ENCODE measurements around the gene ZNF549.

ZNF549 gene

DNA sequence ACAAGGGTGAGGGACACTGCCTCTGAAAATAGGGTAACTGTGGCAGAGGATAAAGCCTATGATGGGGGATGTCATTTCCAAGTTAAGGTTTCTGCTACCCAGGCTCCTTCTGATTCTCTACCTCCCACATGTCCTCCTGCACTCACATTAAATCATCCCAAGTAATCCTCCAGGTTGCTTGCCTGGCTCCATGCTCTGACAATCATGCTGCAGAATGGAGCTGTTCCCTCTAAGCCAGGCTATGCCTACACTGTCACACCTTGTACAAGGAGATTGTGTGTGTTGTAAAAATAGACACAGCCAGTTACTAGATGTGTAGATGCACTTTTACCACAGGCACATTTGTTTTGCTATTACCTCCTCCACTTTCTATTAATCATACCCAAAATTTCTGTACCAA, 43.6 kb downstream of the ZNF549 start:
- DNase-seq, result no peak

- DNase-seq, result no peak
Observed at GRCh38 chr19:57572415-57572947, 45.3 kb downstream of the ZNF549 start.

DNA sequence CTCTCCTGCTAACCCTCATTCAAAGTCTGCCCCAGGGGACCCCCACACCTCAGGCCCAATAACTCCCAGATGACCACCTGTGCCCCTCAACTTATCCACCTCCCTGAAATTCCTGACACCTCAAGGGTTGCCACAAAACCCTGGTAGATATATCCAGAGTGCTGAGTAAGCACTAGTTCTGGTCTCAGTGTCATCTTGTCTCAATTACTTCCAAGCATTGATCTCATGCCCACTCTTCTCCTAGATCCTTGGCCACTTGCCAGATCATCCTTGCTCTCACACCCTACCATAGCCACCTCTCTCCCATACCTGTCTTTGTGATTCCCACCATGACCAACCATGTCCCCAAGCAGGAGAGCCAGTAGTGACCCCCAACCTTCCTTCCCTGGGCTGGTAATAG, 49.5 kb downstream of the ZNF549 start:
- DNase-seq, result no peak

DNA sequence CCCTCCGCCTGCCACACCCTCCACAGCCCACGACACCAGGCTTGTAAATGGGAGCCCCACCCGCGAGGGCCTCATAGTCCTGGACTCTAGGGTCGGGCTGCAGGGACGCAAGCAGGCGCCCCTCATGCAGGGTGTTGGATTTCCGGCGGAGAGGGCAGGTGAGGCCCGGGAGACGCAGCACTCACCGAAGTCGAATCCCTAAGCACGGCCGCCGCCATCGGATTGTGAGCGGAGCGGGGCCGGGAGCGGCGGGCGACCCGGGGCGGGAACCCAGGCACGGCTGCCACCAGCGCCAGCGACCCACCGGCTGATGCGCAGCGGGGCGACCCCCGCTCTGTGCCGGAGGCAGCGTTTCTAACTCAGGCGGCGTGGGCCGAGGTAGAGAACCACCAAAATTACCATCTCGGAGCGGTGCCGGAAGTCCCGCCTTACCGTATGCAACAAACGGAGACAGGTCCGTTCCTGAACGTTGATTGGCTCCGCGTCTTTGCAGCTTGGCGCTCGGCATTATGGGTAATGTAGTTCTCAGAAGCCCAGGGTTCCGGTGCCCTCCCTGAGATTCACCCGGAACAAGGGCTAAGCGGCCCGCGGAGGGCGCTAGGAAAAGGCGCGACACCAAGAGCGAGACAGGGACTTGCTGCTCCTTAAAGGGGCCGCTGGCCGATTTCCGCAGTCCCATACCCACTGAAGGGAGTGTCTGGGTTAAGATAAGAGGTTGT, 51.5 kb downstream of the ZNF549 start, which contains the start of gene ZNF416:
Gene ZNF416 (minus strand): TSS at position 425 of the 719 bp plus-strand sequence. CDS start 207 bp downstream, at position 218.
- DNase-seq, result peak; percentile 93 to 98 (median 97)

- no peak for DNase-seq
Observed at GRCh38 chr19:57583104-57583520, 56.0 kb downstream of the ZNF549 start.

DNA sequence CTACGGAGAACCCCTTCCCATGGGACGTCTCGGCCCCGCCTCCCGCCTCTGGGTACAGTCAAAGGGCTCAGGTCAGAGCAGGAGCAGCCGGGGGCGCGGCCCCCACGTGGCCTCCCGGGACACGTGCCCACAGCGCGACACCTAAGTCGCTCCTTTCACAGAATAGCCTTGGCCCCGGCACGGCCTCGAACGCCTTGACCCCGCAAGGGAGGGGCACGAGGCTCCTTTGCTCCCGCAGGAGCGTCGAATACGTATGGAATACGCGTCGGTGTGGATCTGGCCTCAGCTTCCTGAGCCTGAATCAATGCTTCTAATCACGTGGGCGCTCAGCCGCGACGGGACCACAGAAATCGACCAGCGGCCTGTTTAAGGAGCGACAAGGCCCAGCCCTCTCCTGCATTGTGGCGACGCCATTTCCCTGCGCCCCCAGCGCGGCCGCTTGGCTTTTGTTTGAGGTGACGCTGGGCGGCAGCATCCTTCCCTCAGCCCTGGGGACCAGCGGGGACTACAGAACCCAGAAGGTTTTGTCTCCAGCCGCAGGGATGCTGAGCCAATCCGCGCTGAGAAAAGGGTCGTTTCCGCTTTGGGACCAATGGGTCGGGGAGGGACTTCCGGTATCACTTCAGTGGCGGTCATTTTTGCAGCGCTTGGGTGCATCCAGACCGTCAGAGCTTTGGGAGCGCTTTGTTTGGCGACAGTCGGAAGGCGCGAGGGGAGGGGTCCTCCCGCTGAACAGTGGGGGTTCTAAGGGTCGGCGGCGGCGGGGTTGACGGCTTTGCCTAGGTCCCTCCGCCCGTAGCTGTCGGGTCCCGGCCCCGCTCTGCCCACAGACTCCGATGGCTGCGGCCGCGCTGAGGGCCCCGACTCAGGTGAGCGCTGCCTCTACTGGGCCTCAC, 56.6 kb downstream of the ZNF549 start, which contains the start of gene ZIK1:
Gene ZIK1 (plus strand): TSS at position 625 of the 896 bp plus-strand sequence. CDS start 212 bp downstream, at position 837.
- DNase-seq, result peak; percentile 19 to 88 (median 42)

- no peak for DNase-seq
Observed at GRCh38 chr19:57587529-57587928, 60.4 kb downstream of the ZNF549 start.

- no peak for DNase-seq
Observed at GRCh38 chr19:57599377-57599760, 72.2 kb downstream of the ZNF549 start.

DNA sequence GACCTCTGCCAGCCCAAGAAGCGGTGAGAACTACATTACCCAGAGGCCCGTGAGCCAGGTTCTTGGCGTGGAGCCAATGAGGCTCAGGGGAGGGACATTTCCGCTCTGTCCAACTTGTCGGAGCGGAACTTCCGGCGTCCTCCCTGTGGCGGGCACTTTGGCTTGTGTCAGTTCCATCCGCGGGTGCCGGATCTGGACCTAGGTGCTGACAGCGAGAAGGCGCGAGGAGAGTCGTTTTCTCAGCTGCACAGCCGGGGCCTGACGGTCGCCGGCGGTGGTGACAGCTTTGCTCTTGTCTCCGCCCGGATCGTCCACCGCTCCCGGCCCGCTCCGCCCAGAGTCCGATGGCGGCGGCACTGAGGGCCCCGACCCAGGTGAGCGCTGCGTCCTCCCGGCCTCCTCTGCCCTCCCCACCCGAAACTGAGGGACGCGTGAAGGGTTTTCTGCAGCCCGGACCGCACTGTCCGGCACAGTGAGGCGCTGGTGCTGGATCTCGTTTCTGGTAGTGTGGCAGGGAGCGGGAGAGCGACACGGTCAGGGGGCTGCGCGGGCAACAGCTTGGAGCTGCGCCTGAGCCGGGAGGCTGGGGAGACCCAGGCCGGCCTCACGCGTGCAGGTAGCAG, 72.7 kb downstream of the ZNF549 start, which contains the start of gene ZNF530:
Gene ZNF530 (plus strand): TSS at position 125 of the 623 bp plus-strand sequence. CDS start 4,461 bp downstream, outside the sequence.
- peak; percentile 83 to 95 (median 94) for DNase-seq

GRCh38 chr19:57606931-57607330, 79.8 kb downstream of the ZNF549 start:
- DNase-seq, result no peak
